NK-92 treated with Interleukin-12 subunit alpha and Interleukin-12 subunit beta, amount 100 ng/mL, for 24 hours (cell line): ENCODE results near the gene ZYX.
"Not testable (repeated sequence)": the region's sequence is repeated elsewhere in the genome, so short reads cannot be mapped to it uniquely, and the experiment has no call there.

Experiments used
- DNase-seq: peaks from one replicate; lab custom pipeline; 2025; lab: John Stamatoyannopoulos, UW

Gene ZYX

GRCh38 chr7:143385891-143386781 is 5.0 kb downstream of the ZYX start:
- no peak for DNase-seq

DNA sequence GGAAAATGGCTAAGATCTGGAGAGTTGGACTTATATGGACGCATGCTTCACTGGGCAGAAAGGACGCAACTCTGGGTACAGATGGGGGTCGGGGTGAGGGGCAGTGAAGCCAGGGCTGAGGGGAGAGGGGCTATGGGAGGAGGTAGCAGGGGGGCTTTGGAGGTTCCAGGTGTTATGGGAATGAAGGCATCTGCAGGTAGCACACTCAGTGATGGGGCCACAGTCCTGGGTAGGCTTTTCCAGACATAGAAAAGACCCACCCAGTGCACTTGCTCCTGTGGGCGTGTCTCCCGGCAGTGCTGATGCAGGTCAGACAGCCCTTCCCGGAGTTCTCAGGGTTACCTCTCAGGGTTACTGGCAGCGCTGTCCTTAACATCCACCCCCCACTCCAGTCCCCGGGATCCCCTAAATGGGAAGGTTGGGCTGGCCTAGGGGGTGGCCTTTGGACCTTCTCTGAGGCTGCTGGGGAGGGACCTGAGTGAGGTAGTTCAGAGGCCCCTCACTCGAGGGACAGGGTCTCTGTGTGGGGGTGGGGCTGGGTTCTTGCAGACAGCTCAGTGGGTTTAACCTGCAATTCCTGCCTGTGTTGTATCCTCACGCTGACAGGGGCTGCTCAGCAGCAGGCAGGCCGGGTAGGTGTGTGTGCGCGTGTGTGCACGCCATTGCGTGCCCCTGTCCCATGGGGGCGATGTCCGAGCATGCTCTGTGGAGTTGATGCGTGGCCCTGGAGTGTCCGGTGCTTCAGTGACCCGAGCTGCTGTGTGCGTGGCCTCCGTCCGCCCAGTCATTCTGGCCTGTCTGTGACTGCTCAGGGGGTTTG is 6.2 kb downstream of the ZYX start:
- DNase-seq, result no peak

DNA sequence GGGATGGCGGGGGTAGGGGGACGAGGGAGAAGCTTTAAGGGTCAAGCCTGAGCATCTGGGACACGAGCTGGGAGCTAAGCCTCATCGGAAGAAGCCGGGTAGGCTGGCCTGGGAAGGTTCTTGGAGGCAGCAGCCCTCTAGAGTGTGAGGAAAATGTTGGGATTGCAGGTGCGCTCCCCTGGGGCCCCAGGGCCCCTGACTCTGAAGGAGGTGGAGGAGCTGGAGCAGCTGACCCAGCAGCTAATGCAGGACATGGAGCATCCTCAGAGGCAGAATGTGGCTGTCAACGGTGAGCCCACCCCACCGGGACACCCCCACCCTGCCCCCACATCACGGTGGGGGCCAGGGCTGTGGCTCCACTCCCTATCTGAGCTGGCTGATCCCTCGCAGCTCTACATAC is 6.9 kb downstream of the ZYX start:
- DNase-seq, result no peak

- DNase-seq, result no peak
Measured at GRCh38 chr7:143388491-143389101, 7.5 kb downstream of the ZYX start.

- no peak for DNase-seq
Measured at GRCh38 chr7:143389316-143390103, 8.4 kb downstream of the ZYX start.

DNA sequence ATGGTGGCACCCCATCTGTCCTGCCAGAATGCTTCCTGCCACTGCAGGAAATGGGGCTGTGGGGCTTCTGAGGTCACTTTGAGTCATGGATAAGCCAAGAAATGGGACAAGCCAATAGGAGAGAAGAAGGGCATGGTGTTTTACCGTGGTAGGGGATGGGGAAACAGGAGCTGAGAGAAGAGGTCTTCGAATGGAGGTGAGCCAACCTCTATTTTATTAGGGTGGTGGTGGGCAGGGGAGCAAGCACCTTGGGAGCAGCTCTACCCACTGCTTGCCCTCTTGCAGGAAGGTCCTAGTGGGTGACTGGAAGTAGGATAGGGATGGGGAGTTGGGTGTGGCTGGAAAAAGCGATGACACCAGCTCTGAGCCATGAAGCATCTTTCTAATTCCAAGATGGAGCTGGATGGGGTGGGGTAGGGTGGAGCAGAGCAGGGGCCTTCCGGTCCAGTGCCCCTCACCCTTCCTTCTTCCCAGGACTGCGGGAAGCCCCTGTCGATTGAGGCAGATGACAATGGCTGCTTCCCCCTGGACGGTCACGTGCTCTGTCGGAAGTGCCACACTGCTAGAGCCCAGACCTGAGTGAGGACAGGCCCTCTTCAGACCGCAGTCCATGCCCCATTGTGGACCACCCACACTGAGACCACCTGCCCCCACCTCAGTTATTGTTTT is 9.1 kb downstream of the ZYX start:
- DNase-seq, result no peak

DNA sequence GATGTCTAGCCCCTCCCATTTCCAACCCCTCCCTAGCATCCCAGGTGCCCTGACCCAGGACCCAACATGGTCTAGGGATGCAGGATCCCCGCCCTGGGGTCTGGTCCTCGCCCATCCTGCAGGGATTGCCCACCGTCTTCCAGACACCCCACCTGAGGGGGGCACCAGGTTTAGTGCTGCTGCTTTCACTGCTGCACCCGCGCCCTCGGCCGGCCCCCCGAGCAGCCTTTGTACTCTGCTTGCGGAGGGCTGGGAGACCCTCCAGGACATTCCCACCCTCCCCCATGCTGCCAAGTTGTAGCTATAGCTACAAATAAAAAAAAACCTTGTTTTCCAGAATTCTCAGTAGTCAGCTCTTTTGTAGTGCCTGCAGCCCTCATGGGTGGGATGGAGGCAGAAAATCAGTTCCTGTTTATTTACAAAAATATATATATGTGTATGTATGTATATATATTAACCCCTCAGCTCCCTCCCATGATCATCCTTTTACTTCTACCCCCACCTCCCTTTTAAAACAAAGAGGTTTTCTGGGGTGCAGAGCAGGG is 9.7 kb downstream of the ZYX start:
- DNase-seq, result no peak

- no peak for DNase-seq
Measured at GRCh38 chr7:143391462-143392404, 10.6 kb downstream of the ZYX start.

GRCh38 chr7:143392427-143392826 is 11.3 kb downstream of the ZYX start:
- DNase-seq, result not testable (repeated sequence)

DNA sequence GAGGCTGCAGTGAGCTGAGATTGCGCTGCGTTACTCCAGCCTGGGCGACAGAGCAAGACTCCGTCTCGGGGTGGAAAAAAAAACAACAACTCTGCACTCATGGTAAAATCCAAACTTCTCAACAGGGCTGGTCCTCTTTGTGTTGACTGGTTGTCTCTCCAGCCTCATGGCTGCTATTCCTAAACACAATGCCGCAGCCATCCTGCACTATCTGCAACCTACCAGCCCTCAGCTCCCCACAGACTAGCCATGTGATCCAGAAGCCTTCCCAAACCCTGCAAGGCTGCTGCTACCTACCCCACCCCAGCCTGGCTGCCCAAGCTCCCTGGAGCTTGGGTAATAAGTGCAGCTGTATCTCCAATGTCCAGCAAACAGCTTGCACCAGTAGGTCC is 11.7 kb downstream of the ZYX start:
- no peak for DNase-seq

DNA sequence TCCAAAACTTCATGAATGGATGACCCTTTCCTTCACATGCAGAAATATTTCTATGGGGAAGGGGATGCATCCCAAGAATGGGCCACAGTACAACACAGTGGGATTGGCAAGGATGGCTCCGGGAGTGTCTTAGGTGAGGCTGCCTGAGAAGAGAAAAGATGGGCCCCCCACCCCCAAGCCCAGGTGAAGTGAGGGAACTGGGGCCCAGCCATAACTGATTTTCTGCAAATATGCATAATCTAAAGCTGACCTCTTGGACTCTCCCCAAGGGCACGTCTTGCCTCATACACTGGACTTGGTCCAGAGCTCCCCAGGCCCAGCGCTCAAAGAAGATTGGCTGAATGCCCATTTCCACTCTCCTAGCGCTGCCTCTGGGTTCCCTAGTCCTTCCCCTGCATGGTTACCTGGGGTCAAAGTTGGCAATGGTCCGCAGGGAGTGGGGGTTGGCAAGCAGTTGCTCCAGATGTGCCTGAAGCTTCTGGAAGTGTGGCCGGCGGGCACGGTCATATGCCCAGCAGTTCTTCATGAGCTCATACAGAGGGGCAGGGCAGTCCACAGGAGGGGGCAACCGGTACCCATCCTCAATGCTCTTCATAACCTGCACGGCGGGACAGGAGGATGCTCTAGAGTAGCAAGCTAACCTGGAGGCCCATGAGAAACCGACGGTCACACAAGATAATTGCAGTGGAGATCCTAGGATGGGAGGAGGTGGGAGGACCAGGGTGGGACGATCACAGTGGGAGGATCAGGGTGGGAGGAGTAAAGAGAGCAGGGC is 12.3 kb downstream of the ZYX start:
- no peak for DNase-seq

GRCh38 chr7:143394068-143394467 is 12.9 kb downstream of the ZYX start:
- DNase-seq, result no peak

DNA sequence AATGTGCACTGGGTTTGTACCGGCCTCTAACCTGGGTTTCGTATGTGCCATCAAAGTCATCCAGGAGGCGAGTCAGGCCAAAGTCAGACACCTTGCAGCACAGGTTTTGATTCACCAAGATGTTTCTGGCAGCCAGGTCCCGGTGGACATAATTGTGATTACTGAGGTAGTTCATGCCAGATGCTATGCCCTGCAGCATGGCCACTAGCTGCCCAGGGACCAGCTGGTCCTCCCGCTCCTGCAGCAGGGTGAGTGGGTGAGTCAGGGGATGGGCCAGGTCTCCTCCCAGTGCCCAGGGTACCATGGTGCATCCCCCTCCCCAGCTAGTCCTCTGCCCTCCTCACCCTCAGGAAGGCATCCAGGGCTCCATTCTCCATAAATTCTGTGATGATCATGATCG is 13.6 kb downstream of the ZYX start:
- DNase-seq, result no peak

DNA sequence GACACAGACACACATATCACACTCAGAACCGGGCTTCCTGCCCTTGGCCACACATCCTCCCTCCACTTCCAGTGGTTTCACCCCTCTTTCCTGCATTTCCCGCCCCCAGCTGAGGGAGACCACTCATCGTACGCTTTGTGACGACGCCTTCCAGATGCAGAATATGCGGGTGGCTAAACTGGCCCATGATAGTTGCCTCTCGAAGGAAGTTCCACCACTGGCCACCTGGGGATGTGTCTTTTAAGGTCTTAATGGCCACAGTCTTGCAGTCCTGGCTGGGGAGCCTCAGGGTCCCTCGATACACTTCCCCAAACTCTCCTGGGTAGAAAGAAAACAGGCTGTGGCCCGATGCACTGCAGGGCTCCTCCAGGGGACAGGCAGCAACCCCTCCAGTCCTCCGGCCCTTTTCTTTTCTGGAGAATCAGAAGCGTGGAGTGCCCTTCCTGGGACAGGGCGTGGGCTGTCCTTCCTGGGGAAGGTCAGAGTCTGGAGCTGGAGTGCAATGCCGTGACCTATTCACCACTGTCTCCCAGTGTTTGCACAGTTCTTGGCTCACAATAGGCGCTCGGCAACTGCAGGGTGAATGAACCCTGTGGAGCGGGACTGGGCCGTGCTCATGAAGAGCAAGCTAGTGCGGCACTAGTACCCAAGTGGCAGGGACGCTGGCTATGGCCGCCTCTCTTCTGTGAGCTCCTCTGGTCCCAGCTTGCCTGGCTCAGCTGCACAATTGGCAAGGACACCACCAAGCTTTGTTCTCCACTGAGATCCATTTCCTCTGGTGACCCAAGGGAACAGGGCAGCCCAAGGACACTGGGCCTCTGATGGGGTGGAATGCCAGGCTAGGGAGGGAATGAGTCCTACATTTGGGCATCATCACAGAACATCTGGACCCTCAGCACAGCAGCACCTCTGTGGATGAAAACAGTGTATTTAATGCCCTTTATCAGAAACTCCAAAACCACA is 14.3 kb downstream of the ZYX start:
- DNase-seq, result no peak

- no peak for DNase-seq
Measured at GRCh38 chr7:143396182-143396581, 15.0 kb downstream of the ZYX start.

DNA sequence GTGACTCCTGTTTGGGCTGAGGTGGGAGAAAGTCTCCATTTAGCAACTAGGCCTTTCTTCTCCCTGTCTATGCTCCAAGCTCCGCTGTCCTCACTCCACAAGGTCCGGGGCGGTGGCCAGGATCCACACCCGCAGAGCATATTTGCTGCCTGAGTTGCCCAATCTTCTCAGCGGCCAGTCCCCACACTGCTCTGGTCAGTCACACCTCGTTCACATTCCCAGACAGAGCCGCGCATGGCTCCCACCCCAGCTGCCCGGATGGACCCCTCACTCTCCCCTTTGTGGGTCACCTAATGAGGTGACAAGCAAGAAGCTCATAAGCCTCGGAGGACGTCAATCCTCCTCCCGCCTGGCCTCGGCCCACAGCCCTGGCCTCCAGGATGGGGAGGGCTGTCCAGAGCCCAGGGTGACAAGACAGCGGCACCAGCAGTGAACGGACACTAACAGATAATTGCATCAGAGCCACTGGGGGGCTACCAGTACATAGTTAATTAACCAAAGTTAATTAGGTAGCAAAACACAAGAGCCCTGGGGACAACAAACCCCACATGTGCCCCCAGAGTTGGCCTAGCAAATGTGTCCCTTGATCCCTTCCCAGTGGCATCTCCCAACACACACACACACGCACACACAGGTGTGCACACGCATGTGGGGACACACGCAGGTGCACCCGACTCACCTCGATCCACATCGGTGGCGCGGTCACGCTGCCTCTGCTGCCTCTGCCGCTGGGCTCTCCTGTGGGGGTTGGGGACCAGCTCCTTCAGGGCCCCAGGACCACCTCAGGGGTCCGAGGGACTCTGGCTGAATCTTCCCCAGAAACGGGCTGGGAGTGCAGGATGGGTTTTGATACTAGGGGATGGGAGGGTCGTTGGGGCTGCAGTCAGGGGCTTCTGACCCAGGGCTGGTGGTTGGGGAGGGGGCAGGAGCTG is 15.7 kb downstream of the ZYX start:
- no peak for DNase-seq
